Thoracic aorta (tissue), 2 donors: ENCODE data around the gene IGSF21. TPM values are rescaled to one million over a fixed set of nuclear protein-coding genes. Genes with fewer than 3 reads are reported as not detected.

ENCODE experiments used
- ATAC-seq: fragments of 150-250 bp; one replicate; pipeline ENCODE4 v1.8.0; 2017; ENCODE audit warnings: low read depth; ENCODE audit not compliant: insufficient number of reproducible peaks, low FRiP score
- DNase-seq: peaks from one replicate; pipeline ENCODE4 v3.0.0-alpha.2; 2020; ENCODE audit warnings: low spot score
- H3K27ac ChIP-seq, 2 donors: fragments of 200-600 bp; sonication (generic); 1 replicate in 1 of 2; 2 replicates in 1 of 2; pipeline ENCODE4 v1.5.1; 2016; ENCODE audit warnings: mild to moderate bottlenecking in 2 of 2, moderate library complexity in 2 of 2
- H3K27me3 ChIP-seq: fragments of 200-600 bp; sonication (generic); replicated peaks from 2 replicates; pipeline ENCODE4 v1.6.0; 2016; ENCODE audit warnings: mild to moderate bottlenecking; ENCODE audit not compliant: insufficient read depth
- H3K36me3 ChIP-seq: fragments of 200-600 bp; sonication (generic); one replicate; pipeline ENCODE4 v1.5.1; 2016
- H3K4me1 ChIP-seq, 2 donors: fragments of 200-600 bp; sonication (generic); 1 replicate in 1 of 2; 2 replicates in 1 of 2; pipeline versions ENCODE4 v1.5.1 to v1.6.0; 2016; ENCODE audit warnings: low read depth in 2 of 2, mild to moderate bottlenecking in 1 of 2; ENCODE audit not compliant: control insufficient read depth in 1 of 2
- H3K4me3 ChIP-seq: fragments of 200-600 bp; sonication (generic); 2 replicates; pipeline ENCODE4 v1.5.1; 2016; ENCODE audit warnings: mild to moderate bottlenecking
- H3K9me3 ChIP-seq: fragments of 200-600 bp; sonication (generic); 2 replicates; pipeline ENCODE4 v1.5.1; 2016
- CTCF ChIP-seq: fragments of 200-600 bp; sonication (generic); IDR thresholded peaks from one replicate; pipeline ENCODE4 v1.5.1; 2019; ENCODE audit warnings: antibody characterized with exemption
- total RNA-seq, 2 donors: library from RNA; depleted of rRNA; stranded (reverse); fragments of >200 nt; gene quantifications; one replicate each; pipeline versions ENCODE4 v1.1.0 to v1.2.3, GENCODE V29; 2016

Gene IGSF21
- total RNA-seq, 2 donors from 2014 or later = 5.0 to 10.9 TPM

- no peaks in the 10 kb centered on the region for H3K27me3 ChIP-seq
- H3K36me3 ChIP-seq = no peaks in the 10 kb centered on the region
- no peak for TF ChIP-seq CTCF
- ATAC-seq (no peak), DNase-seq (no peak)
- no peaks in the 10 kb centered on the region for H3K4me1 ChIP-seq
- H3K9me3 ChIP-seq = peaks cover 11% of the 10 kb centered on the region
- H3K4me3 ChIP-seq = no peak overlapping the region
- no peak overlapping the region for H3K27ac ChIP-seq
Observed at GRCh38 chr1:18253093-18253492, 145.5 kb downstream of the IGSF21 start.

GRCh38 chr1:18256282-18257235, 149.0 kb downstream of the IGSF21 start:
- no peaks in the 10 kb centered on the region for H3K36me3 ChIP-seq
- no peak overlapping the region for H3K4me3 ChIP-seq
- no peak overlapping the region for H3K27ac ChIP-seq
- no peaks in the 10 kb centered on the region for H3K4me1 ChIP-seq
- no peaks in the 10 kb centered on the region for H3K27me3 ChIP-seq
- DNase-seq = no peak
- no peak for ATAC-seq
- no peak for TF ChIP-seq CTCF
- H3K9me3 ChIP-seq = peaks cover 3% of the 10 kb centered on the region

GRCh38 chr1:18257778-18258177, 150.2 kb downstream of the IGSF21 start:
- H3K27me3 ChIP-seq = no peaks in the 10 kb centered on the region
- no peak for DNase-seq
- H3K27ac ChIP-seq = no peak overlapping the region

GRCh38 chr1:18261891-18262290, 154.3 kb downstream of the IGSF21 start:
- no peak for TF ChIP-seq CTCF
- no peak overlapping the region for H3K4me3 ChIP-seq

More at GRCh38 chr1:18257778-18258177, 150.2 kb downstream of the IGSF21 start:
- H3K36me3 ChIP-seq = no peaks in the 10 kb centered on the region
- no peaks in the 10 kb centered on the region for H3K4me1 ChIP-seq
- H3K9me3 ChIP-seq = no peaks in the 10 kb centered on the region
- no peak for ATAC-seq
- no peak for TF ChIP-seq CTCF
- no peak overlapping the region for H3K4me3 ChIP-seq

GRCh38 chr1:18262726-18263125, 155.1 kb downstream of the IGSF21 start:
- no peaks in the 10 kb centered on the region for H3K4me1 ChIP-seq
- no peak overlapping the region for H3K4me3 ChIP-seq
- DNase-seq = no peak
- ATAC-seq = no peak
- no peak overlapping the region for H3K27ac ChIP-seq
- H3K9me3 ChIP-seq = no peaks in the 10 kb centered on the region
- no peaks in the 10 kb centered on the region for H3K36me3 ChIP-seq
- TF ChIP-seq CTCF = no peak
- no peaks in the 10 kb centered on the region for H3K27me3 ChIP-seq

More at GRCh38 chr1:18261891-18262290, 154.3 kb downstream of the IGSF21 start:
- no peaks in the 10 kb centered on the region for H3K36me3 ChIP-seq
- DNase-seq (no peak), ATAC-seq (no peak)
- no peaks in the 10 kb centered on the region for H3K9me3 ChIP-seq
- H3K27me3 ChIP-seq = no peaks in the 10 kb centered on the region
- H3K4me1 ChIP-seq = no peaks in the 10 kb centered on the region
- no peak overlapping the region for H3K27ac ChIP-seq
